HG02970 (cell line): ENCODE data around the gene SRPX2.

Experiments used
- ATAC-seq: cut with Tn5 transposase; IDR thresholded peaks from one replicate; pipeline ENCODE4 v1.9.1; 2021; ENCODE audit warnings: mild to moderate bottlenecking, moderate library complexity, moderate number of reproducible peaks; ENCODE audit not compliant: unreplicated experiment, low FRiP score

The SRPX2 gene

DNA sequence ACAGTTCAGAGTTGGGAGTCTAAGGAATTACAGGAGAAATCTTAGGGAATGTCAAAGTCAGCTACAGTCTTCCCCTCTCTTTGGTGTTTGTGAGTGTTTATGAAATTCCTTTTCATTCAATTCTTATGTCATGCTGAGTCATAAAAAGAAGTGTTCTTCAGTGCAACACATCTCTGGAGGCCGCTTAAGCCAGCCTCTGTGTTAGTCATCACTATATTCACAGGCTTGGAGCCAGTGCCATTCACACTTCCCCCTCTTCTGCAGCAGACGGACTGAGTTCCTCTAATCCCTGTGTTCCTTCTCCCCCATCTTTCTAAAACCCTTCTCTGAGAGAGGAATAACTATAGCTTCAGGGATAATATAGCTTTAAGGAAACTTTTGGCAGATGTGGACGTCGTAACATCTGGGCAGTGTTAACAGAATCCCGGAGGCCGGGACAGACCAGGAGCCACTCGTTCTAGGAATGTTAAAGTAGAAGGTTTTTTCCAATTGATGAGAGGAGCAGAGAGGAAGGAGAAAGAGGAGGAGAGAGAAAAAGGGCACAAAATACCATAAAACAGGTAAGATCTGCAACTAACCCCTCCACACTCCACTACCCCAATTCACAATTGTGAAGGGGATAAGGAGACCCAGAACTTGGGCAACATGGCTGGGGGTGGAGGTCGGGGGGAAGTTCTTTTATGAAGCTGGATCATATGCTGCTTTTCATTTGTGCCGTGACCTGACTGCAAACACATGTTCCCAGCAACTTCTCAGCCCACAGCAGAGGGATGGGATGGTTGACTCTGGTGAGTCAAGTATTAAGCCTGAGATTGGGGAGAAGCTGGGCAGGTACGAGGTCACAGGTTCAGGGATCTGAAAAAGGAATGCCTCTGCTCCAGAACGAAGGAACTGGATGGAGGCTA is at the start of gene SRPX2:
TSS of gene SRPX2 (plus strand) at position 244 of the 905 bp plus-strand sequence. CDS start 2,124 bp downstream, outside the sequence.
- ATAC-seq = no peak

GRCh38 chrX:100596601-100597000 is 47.4 kb upstream of the SRPX2 start:
- ATAC-seq = no peak

DNA sequence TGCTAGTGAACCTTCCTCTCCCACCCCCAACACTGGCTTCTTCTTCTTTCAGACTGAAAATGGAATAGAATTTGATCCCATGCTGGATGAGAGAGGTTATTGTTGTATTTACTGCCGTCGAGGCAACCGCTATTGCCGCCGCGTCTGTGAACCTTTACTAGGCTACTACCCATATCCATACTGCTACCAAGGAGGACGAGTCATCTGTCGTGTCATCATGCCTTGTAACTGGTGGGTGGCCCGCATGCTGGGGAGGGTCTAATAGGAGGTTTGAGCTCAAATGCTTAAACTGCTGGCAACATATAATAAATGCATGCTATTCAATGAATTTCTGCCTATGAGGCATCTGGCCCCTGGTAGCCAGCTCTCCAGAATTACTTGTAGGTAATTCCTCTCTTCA is 44.5 kb upstream of the SRPX2 start:
- no peak for ATAC-seq

GRCh38 chrX:100600340-100600739 is 43.7 kb upstream of the SRPX2 start:
- ATAC-seq = no peak

DNA sequence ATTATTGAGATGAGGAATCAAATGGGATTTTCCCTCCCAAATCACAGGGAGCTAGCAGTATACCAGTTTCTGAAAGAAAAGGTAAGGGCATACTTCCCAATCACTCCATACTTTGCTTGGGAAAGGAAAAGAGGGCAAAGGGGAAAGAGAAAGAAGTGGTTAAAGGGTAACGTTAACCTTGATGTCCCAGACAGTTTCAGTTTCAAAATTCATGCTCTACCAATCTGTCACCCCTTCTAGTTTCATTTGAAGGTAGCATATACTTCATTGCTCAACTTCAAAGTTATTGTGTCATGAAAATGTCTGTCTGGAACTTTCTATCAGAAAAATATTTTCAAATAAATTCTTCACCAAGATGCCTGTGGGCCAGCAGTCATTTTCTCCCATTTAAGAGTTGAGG is 43.2 kb upstream of the SRPX2 start:
- ATAC-seq = no peak

- ATAC-seq = no peak
These were observed 37.2 kb upstream of the SRPX2 start for GRCh38 chrX:100606753-100607152.

GRCh38 chrX:100609591-100609990 is 34.4 kb upstream of the SRPX2 start:
- ATAC-seq = no peak

DNA sequence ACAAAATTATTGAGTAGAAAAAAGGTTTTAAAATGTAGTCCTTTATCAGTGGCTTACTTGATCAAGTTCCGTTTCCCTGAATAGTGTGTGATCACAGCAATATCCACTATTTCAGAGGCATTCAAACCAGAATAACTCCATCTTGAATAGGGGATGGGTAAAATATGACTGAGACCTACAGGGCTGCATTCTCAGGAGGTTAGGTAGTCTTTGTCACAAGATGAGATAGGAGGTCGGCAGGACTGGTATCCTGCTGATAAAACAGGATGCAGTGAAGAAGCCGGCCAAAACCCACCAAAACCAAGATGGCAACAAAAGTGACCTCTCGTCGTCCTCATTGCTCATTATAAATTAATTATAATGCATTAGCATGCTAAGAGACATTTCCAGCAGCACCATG is 32.0 kb upstream of the SRPX2 start:
- ATAC-seq = no peak

DNA sequence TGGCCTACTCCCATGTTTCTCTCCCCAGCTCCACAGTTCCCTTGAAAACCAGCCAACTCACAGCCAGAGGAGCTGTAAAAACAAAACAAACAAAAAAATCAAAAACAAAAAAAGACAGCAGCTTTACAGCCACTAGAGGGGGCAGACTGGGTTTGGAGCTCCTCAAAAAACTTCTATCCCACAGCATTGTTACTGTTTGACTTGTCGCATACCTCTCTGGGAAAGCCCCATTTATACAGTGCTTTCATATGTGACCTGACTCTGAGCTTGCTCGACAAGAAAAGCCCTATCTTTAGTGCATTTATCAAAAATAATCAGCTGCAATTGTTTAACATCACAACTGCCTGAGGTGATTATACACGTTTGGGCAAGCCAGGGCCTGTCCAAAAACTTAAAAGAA is 29.0 kb upstream of the SRPX2 start:
- peak; percentile 93 for ATAC-seq

- ATAC-seq = no peak
These were observed 21.0 kb upstream of the SRPX2 start for GRCh38 chrX:100623001-100623400.

- peak; percentile 80 for ATAC-seq
These were observed 18.0 kb upstream of the SRPX2 start for GRCh38 chrX:100625985-100626491.

DNA sequence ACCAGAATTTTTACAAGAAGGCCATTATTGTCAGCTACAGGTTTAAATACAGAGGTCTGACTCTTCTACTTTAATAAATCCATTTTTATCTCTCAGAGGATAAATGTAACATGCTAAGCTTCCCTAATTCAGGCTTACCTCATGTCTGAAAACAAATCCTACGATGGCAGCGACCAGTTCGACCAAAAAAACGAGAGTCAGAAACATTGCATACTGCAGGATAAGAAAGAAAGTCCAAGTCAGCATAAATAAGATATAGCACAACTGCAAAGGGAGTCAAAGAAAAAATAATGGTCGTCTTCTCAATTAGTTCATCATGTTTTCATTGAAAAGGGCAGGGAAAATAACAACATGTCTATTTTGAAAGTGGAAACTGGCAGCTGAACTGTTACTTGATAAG is 9.0 kb upstream of the SRPX2 start:
- no peak for ATAC-seq

DNA sequence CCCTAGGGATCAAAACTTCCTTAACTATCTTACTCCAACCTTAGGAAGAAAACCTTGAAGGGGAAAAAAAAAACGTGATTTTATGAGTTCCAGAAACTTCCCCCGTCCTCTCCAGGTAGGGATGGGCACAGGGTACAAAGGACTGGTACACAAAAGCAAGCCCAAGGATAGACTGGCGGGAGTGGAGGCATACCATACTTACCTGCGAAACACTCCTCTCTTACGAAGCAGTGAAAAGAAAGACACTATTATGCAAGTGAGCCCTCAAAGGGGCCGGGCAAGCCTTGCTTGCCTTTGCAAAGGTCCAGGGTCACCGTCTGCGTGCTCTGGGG is 8.0 kb upstream of the SRPX2 start:
- no peak for ATAC-seq

GRCh38 chrX:100636321-100636991 is 7.5 kb upstream of the SRPX2 start, which contains the start of gene TSPAN6:
Gene TSPAN6 (minus strand): TSS chrX:100636806. CDS start chrX:100636694, 112 bp downstream.
- peak; percentile 65 for ATAC-seq

DNA sequence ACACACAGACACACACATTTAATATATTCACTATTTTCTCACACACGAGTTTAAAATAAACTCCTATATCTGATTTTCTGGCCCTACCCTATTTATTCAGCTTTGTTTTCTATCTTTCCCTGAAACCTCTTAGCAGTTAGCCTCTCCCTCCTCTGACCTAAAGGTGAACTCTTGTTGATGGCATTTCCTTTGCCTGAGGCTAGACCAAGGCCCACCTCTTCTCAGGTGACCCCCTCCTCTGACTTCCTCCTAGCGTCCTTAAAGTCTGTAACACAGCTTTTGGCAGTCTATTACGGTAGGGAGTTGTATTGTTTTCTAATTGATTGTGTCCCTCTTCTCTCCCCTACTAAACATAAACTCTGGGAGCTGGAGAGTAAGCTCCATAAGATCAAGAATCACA is 1.7 kb upstream of the SRPX2 start:
- no peak for ATAC-seq

GRCh38 chrX:100643212-100643611 is 787 bp upstream of the SRPX2 start:
- ATAC-seq = no peak

- no peak for ATAC-seq
These were observed 1.1 kb downstream of the SRPX2 start for GRCh38 chrX:100645106-100645505.

DNA sequence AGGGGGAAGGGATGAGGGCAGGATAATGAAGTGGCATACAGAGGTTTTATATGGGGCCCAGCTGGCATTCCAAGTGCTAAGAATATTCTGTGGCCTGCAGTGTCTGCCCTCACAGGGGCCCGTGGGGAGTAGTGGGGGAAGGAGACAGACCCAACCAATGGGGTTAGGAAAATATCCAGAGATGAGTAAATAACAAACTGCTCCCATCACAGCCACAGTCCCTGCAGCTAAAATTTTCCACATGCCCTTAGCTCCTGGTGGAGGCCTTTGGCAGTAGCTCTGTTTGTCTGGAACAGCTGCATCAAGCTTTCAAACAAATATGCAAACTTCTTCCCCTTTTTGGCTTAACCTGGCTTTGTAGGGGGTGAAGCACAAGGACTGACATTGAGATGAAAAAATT is 3.1 kb downstream of the SRPX2 start:
- no peak for ATAC-seq

GRCh38 chrX:100647739-100648138 is 3.7 kb downstream of the SRPX2 start:
- ATAC-seq = no peak

DNA sequence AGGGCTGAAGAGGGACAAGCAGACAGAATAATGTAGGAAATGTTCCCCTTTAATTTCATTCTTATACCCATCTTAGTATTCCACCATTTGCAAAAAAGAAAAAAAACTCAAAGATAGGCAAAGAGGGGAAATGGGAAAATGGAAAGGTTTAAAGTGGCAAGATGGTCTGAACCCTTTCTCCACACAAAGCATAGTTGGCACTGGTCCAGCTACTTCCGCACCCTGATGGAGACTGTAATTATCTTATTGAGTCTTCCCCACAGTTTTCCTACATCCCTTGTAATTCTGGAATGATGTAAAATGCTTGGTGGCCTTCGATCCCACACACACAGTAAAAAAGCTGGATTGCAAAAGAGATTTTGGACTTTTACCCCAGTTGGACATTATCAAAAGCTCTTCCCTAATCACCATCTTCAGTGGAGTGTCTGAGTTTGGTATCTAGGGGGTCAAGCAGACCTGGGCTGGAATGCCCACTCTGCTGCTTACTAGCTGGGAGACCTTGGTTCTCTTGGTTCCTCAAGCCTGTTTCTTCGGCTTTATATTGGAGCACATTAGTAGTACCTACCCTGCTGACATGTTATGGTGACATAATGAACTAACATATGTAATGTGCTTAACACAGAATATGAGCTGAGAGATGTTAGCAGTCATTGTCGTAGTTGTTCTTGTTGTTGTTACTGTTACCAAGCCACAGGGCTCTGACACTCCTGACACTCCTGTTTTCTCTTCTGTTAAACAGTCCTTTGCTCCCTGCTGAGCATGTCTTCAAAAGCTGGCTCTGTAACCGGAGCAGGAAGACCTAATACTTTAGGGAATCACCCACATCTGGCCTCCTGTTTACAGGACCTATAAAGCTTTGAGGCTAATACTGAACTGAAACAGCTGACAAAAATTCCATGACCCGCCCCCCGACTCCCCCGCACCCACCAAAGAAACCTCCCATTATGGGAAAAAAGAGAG is 4.7 kb downstream of the SRPX2 start:
- no peak for ATAC-seq
